HK-2 (cell line): ENCODE measurements around the gene MTERF1.

Experiments
- DNase-seq: peaks from one replicate; pipeline ENCODE4 v3.0.0-alpha.2; 2018; ENCODE audit not compliant: unreplicated experiment

Gene MTERF1

DNA sequence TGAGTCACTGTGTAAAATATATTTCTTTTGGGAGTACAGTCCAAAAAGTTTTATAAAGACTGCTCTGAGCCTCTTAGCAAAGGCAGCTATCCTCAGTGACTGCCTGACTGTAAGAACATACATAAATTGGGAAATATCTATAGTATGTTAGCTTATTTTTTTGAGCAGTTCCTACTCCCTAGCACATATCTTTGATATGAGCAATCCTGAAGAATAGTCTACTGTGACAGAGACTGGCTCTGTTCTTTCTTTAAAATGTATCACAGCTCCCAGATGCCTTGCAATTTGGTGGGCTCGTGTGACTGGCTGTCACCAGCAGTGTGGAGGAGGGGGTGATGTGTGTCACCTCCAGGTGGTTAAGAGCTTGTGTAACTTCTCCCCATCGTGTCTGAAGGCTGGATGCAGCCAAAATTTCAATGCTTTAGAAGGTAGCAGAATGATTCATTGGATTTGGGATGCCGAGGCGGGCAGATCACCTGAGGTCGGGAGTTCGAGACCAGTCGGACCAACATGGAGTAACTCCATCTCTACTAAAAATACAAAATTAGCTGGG lies 47.9 kb downstream of the MTERF1 start:
- DNase-seq = no peak

- no peak for DNase-seq
These were observed 53.3 kb downstream of the MTERF1 start for GRCh38 chr7:91827169-91827568.

- no peak for DNase-seq
These were observed 54.1 kb downstream of the MTERF1 start for GRCh38 chr7:91826377-91826776.

- DNase-seq = no peak
These were observed 56.3 kb downstream of the MTERF1 start for GRCh38 chr7:91824201-91824600.
